HL-60/S4 (cell line): Measurements from ENCODE around the gene PRSS50.

Source experiments
- in situ Hi-C: fragments of 300-500 bp; cut with MboI; formaldehyde crosslinking; loops from 2 replicates; pipeline ENCODE4 v1.14.3; 2022; ENCODE audit warnings: low sequenced_read_pairs

The PRSS50 gene

GRCh38 chr3:46709721-46710120 is 7.9 kb downstream of the PRSS50 start:
- in situ Hi-C loops, result loop anchor here (25.0 kb wide), 2 partner anchors 178 to 653 kb away; partner anchors contain the start of gene PTH1R

GRCh38 chr3:46709157-46709654 is 8.5 kb downstream of the PRSS50 start:
- in situ Hi-C loops, result loop anchor here (25.0 kb wide), 2 partner anchors 178 to 653 kb away; partner anchors contain the start of gene PTH1R

- in situ Hi-C loops, result loop anchor here (25.0 kb wide), 2 partner anchors 179 to 654 kb away; partner anchors contain the start of gene PTH1R
Observed at GRCh38 chr3:46708401-46709156, 9.1 kb downstream of the PRSS50 start.

GRCh38 chr3:46707601-46708011 is 10.1 kb downstream of the PRSS50 start:
- in situ Hi-C loops, result loop anchor here (25.0 kb wide), 2 partner anchors 180 to 655 kb away; partner anchors contain the start of gene PTH1R

GRCh38 chr3:46706771-46707582 is 10.7 kb downstream of the PRSS50 start:
- in situ Hi-C loops, result loop anchor here (25.0 kb wide), 2 partner anchors 180 to 655 kb away; partner anchors contain the start of gene PTH1R

GRCh38 chr3:46705751-46706552 is 11.7 kb downstream of the PRSS50 start:
- in situ Hi-C loops, result loop anchor here (25.0 kb wide), 2 partner anchors 181 to 656 kb away; partner anchors contain the start of gene PTH1R

- in situ Hi-C loops, result loop anchor here (25.0 kb wide), 2 partner anchors 182 to 657 kb away; partner anchors contain the start of gene PTH1R
Observed at GRCh38 chr3:46705022-46705530, 12.6 kb downstream of the PRSS50 start.

- in situ Hi-C loops, result loop anchor here (25.0 kb wide), 2 partner anchors 183 to 658 kb away; partner anchors contain the start of gene PTH1R
Observed at GRCh38 chr3:46704346-46704745, 13.3 kb downstream of the PRSS50 start.

GRCh38 chr3:46703013-46703520 is 14.6 kb downstream of the PRSS50 start:
- in situ Hi-C loops, result loop anchor here (25.0 kb wide), 2 partner anchors 184 to 659 kb away; partner anchors contain the start of gene PTH1R

GRCh38 chr3:46702246-46703012 is 15.2 kb downstream of the PRSS50 start:
- in situ Hi-C loops, result loop anchor here (25.0 kb wide), 2 partner anchors 185 to 660 kb away; partner anchors contain the start of gene PTH1R

- in situ Hi-C loops, result loop anchor here (25.0 kb wide), 2 partner anchors 186 to 661 kb away; partner anchors contain the start of gene PTH1R
Observed at GRCh38 chr3:46701181-46701939, 16.3 kb downstream of the PRSS50 start, which contains the start of gene TMIE. TSS of gene TMIE (plus strand) at chr3:46701392. CDS start at chr3:46701488, 96 bp downstream.

GRCh38 chr3:46700772-46701171 is 16.9 kb downstream of the PRSS50 start:
- in situ Hi-C loops, result loop anchor here (25.0 kb wide), 2 partner anchors 187 to 662 kb away; partner anchors contain the start of gene PTH1R

- in situ Hi-C loops, result loop anchor here (25.0 kb wide), 2 partner anchors 187 to 662 kb away; partner anchors contain the start of gene PTH1R
Observed at GRCh38 chr3:46699676-46700523, 17.8 kb downstream of the PRSS50 start.

- in situ Hi-C loops, result no loop called here
Observed at GRCh38 chr3:46695962-46696894, 21.4 kb downstream of the PRSS50 start.

- in situ Hi-C loops, result no loop called here
Observed at GRCh38 chr3:46695177-46695961, 22.3 kb downstream of the PRSS50 start.
